Nephron (organoid): ENCODE results near the gene HLA-DQA2.
"Not testable (repeated sequence)": the region's sequence is repeated elsewhere in the genome, so short reads cannot be mapped to it uniquely, and the experiment has no call there.

Experiments used
- H3K27ac Mint-ChIP-seq, 3 experiments: 2 replicates each; pipeline ENCODE4 v1.8.0; 2020; ENCODE audit warnings: mixed read lengths in 3 of 3, mild to moderate bottlenecking in 2 of 3, moderate library complexity in 1 of 3
- H3K27me3 Mint-ChIP-seq: 2 replicates; pipeline ENCODE4 v1.8.0; 2021; ENCODE audit warnings: low read depth, mild to moderate bottlenecking, moderate library complexity, mixed read lengths
- H3K36me3 Mint-ChIP-seq: 2 replicates; pipeline ENCODE4 v1.8.0; 2020; ENCODE audit warnings: low read depth, mixed read lengths
- H3K4me1 Mint-ChIP-seq: 2 replicates; pipeline ENCODE4 v1.8.0; 2020; ENCODE audit warnings: mixed read lengths
- H3K4me3 Mint-ChIP-seq, 3 experiments: 2 replicates each; pipeline ENCODE4 v1.8.0; 2020; ENCODE audit warnings: mild to moderate bottlenecking in 3 of 3, mixed read lengths in 3 of 3, moderate library complexity in 2 of 3
- H3K9me3 Mint-ChIP-seq: 2 replicates; pipeline ENCODE4 v1.8.0; 2020; ENCODE audit warnings: mixed read lengths
- TF ChIP-seq, protein P1 (sequence below), 3 experiments: fragments of 200-600 bp; sonication (generic); IDR thresholded peaks; one replicate each; pipeline ENCODE4 v1.5.0; 2021; ENCODE audit warnings: antibody characterized with exemption in 3 of 3; ENCODE audit not compliant: unreplicated experiment in 3 of 3

The HLA-DQA2 gene

DNA sequence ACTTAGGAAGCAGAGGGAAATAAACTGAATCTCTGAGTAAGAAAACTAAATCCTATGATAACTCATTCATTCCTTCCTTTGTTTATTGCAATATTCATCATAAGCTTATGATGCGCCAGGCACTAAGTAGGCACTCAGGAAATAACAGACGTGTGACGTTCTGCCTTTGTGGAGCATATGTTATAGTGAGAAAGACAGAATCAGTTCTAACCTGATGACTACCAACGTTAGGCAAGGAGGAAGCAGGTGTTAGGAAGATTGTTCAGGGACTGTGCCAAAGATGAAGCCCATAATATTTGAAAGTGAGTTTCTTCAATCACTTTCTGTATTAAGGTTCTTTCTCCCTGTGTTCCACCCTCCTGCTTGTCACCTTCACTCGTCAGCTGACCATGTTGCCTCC lies 3.6 kb downstream of the HLA-DQA2 start:
- TF ChIP-seq, protein P1, sequence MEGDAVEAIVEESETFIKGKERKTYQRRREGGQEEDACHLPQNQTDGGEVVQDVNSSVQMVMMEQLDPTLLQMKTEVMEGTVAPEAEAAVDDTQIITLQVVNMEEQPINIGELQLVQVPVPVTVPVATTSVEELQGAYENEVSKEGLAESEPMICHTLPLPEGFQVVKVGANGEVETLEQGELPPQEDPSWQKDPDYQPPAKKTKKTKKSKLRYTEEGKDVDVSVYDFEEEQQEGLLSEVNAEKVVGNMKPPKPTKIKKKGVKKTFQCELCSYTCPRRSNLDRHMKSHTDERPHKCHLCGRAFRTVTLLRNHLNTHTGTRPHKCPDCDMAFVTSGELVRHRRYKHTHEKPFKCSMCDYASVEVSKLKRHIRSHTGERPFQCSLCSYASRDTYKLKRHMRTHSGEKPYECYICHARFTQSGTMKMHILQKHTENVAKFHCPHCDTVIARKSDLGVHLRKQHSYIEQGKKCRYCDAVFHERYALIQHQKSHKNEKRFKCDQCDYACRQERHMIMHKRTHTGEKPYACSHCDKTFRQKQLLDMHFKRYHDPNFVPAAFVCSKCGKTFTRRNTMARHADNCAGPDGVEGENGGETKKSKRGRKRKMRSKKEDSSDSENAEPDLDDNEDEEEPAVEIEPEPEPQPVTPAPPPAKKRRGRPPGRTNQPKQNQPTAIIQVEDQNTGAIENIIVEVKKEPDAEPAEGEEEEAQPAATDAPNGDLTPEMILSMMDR (IDR thresholded peaks at IDR 0.05; ENCODE audit: unreplicated experiment in 3 of 3) = no peak
- Mint-ChIP-seq H3K4me3 (no peak overlapping the region), H3K36me3 (no peaks in the 10 kb centered on the region), H3K27ac (no peak overlapping the region), H3K9me3 (no peaks in the 10 kb centered on the region), H3K27me3 (peaks cover 16% of the 10 kb centered on the region), H3K4me1 (no peaks in the 10 kb centered on the region)

DNA sequence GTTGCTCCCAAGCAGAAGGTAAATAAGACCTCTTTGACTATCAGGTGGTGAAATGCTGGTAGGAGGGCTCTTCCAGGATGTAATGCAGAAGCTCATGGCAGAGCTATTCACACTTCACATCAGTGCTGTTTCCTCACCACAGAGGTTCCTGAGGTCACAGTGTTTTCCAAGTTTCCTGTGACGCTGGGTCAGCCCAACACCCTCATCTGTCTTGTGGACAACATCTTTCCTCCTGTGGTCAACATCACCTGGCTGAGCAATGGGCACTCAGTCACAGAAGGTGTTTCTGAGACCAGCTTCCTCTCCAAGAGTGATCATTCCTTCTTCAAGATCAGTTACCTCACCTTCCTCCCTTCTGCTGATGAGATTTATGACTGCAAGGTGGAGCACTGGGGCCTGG lies 4.5 kb downstream of the HLA-DQA2 start:
- not testable (repeated sequence) for H3K4me3 Mint-ChIP-seq, H3K27ac Mint-ChIP-seq, H3K36me3 Mint-ChIP-seq, H3K9me3 Mint-ChIP-seq, H3K4me1 Mint-ChIP-seq
- H3K27me3 Mint-ChIP-seq = peaks cover 16% of the 10 kb centered on the region

DNA sequence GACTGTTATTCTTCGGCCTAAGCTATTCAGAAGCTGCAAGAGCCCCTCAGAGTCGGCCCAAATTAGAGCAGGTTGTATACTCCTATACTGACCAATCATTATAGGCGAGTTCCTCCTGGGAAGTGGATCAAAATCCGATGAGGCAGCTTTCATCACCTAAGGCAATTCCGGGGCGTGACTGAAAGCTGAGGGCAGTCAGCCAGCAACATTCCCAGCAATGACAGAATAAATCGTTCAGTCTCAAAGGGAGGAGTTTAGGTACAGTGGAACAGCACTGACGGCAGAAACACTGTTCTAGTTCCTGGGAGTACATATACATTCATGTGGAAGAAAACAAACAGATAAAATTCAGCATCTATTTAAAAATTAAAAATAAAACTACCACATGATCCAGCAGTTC lies 11.4 kb downstream of the HLA-DQA2 start:
- no peak overlapping the region for H3K27ac Mint-ChIP-seq
- H3K36me3 Mint-ChIP-seq = no peaks in the 10 kb centered on the region
- no peaks in the 10 kb centered on the region for H3K9me3 Mint-ChIP-seq
- H3K27me3 Mint-ChIP-seq = peaks cover 10% of the 10 kb centered on the region
- H3K4me1 Mint-ChIP-seq = no peaks in the 10 kb centered on the region
- H3K4me3 Mint-ChIP-seq = no peak overlapping the region
- TF ChIP-seq, protein P1 (IDR thresholded peaks at IDR 0.05; ENCODE audit: unreplicated experiment in 3 of 3) = no peak

DNA sequence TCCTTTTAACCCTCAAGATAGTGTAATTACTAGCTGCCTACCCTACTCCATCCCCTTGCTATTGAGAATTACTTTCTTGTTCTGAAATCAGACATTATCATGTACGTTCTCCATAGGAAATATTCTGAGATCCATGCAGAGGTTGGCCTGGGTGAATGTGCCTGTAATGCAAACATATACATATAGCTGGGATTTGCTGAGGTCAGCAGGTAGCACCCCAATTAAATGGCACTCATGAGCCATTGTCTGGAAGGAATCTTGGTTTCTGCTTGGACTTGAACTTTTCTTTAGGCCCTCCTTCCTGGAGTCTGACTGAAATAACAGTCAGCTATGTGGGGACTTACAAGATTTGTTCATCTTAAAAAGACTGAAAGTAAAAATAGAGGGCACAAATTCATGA lies 18.5 kb downstream of the HLA-DQA2 start:
- Mint-ChIP-seq H3K9me3 (no peaks in the 10 kb centered on the region), H3K4me1 (no peaks in the 10 kb centered on the region), H3K27ac (no peak overlapping the region), H3K36me3 (no peaks in the 10 kb centered on the region), H3K27me3 (peaks cover 29% of the 10 kb centered on the region), H3K4me3 (no peak overlapping the region)
- TF ChIP-seq, protein P1 (IDR thresholded peaks at IDR 0.05; ENCODE audit: unreplicated experiment in 3 of 3) = no peak

DNA sequence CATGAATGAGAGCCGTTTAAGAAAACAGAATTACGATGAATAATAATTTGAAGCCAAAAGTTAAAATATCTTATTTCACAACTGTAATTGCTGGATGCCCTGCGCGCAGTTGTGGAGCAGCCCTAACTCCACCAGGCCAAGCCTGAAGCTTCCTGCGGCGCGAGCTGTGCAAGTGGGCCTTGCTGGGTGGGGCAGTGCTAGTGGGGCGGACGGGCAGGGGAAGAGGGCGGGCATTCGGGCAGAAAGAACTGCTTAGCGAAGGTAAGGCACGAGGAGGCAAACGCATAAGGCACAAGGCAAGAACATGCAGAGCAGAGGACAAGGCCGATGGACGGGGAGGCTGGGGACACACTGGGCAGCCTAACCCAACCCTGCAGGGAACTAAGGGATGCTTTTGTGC lies 19.9 kb downstream of the HLA-DQA2 start:
- Mint-ChIP-seq H3K4me1 (no peaks in the 10 kb centered on the region), H3K27me3 (peaks cover 25% of the 10 kb centered on the region), H3K27ac (no peak overlapping the region), H3K9me3 (no peaks in the 10 kb centered on the region), H3K4me3 (no peak overlapping the region), H3K36me3 (no peaks in the 10 kb centered on the region)
- TF ChIP-seq, protein P1 (IDR thresholded peaks at IDR 0.05; ENCODE audit: unreplicated experiment in 3 of 3) = no peak

DNA sequence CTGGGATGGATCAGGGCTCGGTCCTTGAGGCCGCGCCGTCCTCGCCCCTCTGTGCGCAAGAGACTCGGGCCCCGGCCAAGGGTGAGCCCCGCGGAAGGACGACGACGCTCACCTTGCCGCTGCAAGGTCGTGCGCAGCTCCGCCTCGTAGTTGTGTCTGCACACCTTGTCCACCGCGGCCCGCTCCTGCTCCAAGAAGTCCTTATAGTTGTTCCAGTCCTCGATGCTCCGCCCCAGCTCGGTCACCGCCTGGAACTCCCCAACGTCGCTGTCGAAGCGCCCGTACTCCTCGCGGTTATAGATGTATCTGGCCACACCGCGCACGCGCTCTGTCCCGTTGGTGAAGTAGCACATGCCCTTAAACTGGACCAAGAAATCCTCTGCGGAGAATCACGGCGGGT lies 20.4 kb downstream of the HLA-DQA2 start:
- Mint-ChIP-seq H3K4me3 (no peak overlapping the region), H3K4me1 (no peaks in the 10 kb centered on the region), H3K9me3 (no peaks in the 10 kb centered on the region), H3K27me3 (peaks cover 27% of the 10 kb centered on the region), H3K36me3 (no peaks in the 10 kb centered on the region), H3K27ac (no peak overlapping the region)
- TF ChIP-seq, protein P1 (IDR thresholded peaks at IDR 0.05; ENCODE audit: unreplicated experiment in 3 of 3) = no peak
